Measurements from ENCODE around the gene PRLR.
"Not testable (repeated sequence)": the region's sequence is repeated elsewhere in the genome, so short reads cannot be mapped to it uniquely, and the experiment has no call there.

Gene PRLR

DNA sequence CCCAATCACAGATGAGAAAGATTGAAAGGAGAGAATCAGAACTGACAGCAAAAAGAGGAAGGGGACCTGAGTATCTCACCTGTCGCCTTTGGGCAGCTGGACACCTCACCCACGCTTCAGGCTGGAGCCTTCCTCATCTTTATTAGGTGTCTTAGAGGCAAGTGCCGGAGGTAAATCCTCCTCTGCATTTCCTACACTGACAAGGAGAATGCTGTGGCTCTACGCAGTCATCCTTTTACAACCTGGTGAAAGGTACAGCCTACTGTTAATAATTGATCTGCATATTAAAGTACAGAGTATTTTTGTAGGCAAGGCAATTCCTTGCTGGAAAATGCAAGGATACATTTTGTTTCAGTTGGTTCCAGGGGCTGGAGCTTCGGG lies 34.8 kb downstream of the PRLR start:
- no peak for DNase-seq (ENCODE audit: low spot score)

DNA sequence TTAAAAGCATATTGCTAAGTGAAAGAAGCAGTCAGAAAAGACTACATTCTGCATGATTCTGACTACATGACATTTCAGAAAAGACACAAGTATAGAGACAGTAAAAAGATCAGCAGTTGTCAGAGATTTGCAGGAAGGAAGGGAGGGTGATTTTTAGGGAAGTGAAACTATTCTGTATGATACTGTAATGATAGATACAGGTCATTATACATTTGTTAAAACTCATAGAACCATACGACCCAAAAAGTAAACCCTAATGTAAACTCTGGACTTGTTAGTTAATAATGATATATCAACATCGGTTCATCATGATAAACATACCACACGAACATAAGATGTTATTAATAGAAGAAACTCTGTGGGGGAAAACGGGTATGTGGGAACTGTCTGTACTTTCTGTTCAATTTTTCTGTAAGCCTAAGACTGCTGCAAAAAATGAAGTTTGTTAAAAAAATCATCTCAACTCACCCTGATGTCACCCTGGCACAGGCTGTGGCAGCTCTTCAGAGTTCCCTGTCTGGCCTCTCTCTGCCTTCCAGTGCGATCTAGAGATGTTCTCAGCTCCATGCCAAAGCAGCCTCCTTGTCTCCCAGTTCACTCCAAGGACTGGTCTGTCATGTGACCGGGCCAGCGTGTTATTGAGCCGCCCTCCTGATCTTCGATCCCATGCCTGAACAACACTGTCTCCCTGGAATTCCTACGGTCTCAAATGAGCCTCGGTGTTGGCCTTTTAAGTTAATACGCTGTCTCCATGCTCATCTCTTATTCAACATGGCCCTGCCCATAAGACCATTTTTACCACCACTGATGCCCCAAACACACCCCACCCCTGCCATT lies 35.4 kb downstream of the PRLR start:
- DNase-seq (ENCODE audit: low spot score), result no peak

DNA sequence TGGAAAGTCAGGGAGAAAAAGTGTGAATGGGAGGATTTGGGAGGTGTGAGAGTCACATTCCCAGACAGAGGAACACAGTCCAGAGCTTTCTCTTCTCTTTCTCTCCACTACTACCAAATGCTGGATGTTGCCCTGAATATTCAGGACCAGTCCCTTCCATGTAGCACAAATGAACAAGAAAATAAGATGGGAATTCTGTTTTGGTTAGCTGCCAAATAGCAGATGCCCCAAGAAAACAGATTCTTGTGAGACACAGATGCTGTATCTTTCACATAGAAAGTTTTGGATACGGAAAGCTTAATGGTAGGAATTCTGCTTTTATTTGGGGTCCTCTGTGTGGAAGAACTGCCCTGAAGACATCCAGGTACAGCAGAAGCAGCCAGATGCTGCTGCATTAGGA lies 37.8 kb downstream of the PRLR start:
- no peak for DNase-seq (ENCODE audit: low spot score)

DNA sequence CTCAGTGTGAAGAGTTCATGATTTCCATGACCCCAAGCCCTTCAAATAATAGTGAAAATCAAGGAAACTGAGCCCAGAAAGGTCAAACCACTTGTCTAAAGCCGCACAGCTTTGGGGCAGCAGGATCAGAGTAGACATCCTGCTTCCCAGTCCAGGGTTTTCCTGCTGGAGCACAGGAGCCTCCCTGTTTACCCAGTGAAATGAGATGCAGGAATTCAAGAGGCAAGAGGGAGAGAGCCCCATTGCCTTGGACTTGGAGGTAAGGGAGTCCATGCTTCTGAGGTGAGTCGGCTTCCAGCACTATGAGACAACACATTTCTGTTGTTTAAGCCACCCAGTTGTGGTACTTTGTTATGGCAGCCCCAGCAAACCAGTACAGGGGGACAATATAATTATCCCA lies 40.5 kb downstream of the PRLR start:
- not testable (repeated sequence) for DNase-seq (ENCODE audit: low spot score)

DNA sequence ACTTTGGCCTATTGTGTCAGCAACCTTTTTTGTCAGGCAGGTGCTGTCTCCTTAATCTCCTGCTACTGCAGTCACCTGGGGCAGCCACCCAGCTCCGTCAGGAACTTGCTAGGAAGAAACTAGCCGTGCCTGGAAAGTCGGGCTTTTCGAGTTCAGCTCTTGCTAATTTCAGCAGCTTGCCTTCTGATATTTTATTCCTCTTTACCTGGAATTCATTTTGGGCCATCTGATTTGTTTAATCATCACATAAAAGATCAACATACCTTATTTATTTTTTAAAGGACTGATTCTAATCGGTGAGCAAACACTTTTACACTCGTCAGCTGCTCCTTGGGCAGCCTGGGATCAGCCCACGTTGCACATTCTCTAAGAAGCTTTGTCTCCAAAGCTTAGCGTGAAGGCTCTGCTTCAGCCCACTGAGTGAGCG lies 42.2 kb downstream of the PRLR start:
- DNase-seq (ENCODE audit: low spot score), result no peak

DNA sequence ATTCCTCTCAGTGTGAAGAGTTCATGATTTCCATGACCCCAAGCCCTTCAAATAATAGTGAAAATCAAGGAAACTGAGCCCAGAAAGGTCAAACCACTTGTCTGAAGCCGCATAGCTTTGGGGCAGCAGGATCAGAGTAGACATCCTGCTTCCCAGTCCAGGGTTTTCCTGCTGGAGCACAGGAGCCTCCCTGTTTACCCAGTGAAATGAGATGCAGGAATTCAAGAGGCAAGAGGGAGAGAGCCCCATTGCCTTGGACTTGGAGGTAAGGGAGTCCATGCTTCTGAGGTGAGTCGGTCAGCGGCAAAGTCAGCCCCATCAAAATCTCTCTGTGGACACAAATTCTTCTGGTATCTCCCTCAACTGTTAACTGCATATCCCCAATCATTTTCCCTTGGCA lies 42.7 kb downstream of the PRLR start:
- DNase-seq (ENCODE audit: low spot score), result not testable (repeated sequence)

DNA sequence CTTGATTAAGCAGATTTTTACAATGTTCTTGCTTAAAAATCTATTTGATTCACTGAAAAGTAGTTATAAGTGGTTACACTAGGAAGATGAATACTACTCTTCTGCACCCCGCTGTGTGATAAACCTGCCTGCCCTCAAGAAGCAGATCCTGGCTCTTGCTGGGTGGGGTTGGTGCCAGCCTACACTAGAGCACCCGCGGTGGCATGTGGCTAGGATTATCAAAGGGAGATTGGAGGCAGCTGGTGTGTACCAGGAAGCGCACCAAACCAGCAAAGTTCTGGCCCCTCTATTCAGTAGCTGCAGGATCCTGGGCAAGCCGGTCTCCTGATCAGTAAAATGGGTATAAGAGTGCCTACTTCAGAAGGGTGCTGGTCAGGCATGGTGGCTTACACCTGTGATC lies 43.5 kb downstream of the PRLR start:
- no peak for DNase-seq (ENCODE audit: low spot score)

DNA sequence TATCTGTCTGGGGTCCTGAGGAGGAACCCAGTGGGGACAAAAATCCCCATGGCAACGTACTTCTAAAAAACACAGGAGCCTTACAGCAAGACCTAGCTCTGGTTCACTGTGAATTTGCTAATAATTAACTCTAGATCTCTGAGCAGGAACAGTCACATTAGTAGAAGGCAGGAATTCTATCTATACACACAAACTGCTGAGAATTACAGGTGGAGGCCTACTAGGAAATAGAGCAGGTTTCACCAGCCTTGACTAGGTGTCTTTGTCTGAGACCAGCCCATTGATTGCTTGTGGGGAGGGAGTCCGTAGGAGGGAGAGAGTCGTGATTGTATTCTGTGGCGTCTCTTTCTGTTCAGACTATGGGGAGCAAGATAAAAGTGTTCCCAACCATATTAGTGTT lies 44.8 kb downstream of the PRLR start:
- no peak for DNase-seq (ENCODE audit: low spot score)

DNA sequence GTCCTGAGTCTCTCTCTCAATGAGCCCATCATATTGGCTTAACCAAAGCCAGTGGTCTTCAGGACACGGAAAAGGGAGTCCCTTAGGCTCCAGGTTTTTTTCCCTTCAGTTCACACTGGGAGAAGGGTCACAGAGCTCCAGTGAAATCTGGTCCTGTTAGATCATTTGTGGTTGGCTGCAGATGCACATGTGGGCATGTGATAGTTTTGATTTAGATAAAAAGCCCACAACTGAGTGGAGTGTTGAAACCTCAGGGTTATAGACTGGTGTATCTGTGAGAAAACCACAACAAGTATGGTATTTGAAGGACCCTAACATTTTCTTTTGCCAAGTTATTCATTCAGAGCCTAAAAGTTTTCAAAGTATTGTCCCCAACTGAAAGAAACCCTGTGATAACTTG lies 46.7 kb downstream of the PRLR start:
- DNase-seq (ENCODE audit: low spot score), result no peak

DNA sequence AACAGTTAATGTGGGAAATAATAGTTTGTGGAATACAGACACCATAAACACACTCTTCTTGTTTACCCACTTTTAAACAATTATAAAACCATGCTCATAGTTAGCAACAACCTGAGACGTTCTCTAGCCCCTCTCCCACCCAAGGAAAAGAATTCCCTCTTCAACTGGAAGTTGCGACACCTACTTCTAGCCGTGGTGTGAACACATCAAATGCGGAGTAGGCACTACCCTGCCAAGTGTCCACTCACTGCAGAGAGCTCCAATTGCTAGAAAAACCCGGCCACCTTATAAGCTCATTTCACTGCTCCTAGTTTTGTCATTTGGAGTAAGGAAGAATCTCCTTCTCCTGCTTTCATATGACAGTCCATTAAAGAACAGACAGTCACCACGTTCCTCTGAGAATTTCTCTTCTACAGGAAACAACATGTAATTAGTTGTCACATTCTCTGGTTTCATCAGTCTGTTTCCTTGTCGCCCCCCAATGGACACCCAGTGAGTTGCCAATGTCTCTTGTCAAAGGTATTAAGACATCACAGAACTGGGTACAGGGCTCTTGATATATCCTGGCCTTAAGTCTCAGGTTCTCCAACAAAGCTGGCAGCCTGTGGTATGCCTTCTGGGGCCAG lies 47.3 kb downstream of the PRLR start:
- DNase-seq (ENCODE audit: low spot score), result peak; percentile 73

DNA sequence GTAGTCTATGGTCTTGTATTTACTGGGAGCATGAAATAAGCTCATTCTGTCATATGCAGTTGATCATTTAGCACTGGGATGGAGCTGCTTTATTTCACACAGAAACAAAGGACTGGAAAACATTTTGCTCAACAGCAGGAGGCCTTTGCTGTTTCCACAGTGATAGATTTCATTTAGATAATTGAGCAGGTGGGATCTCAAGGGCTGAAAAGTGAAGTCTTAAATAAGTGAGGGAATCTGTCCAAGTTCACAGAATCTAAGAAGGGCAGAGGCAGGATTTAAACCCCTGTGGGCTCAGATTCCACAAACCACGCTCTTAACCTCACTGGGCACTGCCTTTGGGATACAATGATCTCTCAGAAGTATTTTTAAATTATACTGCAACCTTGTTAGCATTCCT lies 47.8 kb downstream of the PRLR start:
- DNase-seq (ENCODE audit: low spot score), result no peak

DNA sequence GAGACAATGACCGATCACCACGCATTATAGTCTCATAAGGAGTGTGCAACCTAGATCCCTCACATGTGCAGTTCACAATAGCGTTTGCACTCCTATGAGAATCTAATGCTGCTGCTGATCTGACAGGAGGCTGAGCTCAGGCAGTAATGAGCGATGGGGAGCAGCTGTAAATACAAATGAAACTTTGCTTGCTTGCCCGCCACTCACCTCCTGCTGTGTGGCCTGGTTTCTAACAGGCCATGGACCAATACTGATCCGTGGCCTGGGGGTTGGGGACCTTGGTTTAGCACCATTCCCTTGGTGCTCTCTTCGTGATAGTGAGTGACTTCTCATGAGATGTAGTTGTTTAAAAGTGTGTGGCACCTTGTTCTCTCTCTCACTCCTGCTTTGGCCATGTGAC lies 50.2 kb downstream of the PRLR start:
- no peak for DNase-seq (ENCODE audit: low spot score)

DNA sequence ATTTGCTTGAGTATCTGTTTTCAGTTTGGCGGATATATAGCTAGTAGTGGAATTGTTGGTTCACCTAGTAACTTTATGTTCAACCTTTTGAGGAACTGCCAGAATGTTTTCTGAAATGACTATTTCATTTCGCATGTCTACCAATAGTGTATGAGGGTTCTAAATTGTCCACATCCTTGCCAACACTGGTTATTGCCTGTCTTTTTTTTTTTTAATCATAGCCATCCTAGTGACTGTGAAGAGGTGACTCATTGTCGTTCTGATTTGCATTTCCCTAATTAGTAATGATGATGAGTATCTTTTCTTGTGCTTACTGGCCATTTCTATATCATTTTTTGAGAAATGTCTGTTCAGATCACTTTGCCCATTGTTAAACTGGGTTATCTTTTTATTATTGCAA lies 52.5 kb downstream of the PRLR start:
- DNase-seq (ENCODE audit: low spot score), result no peak

DNA sequence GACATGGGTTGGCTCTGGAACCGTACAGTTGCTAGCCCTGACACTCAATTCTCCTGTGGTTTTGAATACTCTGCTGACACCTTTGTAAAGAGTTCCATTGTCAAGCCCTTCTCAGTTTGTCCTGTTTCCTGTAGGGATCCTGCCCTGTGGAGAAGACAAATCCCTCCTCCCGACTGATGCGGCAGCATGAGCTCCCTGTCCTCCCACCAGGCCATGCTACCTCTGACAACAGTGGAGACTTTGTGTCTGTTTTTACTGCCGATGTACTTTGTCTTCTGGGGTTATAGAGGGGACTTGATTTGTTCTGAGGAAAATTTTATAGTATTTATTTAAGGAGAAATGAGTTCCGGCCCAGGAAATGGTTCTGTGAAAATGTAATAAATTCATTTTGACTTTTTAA lies 57.8 kb downstream of the PRLR start:
- DNase-seq (ENCODE audit: low spot score), result no peak

DNA sequence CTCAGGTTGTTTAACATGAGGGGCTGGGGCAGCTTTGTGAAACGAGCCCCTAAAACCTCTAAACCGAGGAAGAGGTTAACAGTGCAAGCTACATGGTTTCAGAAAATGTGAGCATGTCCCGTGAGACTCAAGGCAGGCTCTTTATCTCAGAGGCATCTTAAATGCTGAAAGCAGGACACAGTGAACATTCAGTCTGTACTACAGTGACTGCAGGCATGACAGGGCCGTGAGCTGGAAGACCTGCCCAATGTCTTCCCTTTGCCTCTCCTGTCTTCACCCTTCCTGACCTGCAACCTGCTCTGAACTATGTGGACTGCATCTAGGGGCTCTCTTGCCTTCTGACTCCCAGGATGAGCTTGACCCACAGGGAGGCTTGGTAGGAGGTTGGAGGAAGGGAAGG lies 58.3 kb downstream of the PRLR start:
- no peak for DNase-seq (ENCODE audit: low spot score)

DNA sequence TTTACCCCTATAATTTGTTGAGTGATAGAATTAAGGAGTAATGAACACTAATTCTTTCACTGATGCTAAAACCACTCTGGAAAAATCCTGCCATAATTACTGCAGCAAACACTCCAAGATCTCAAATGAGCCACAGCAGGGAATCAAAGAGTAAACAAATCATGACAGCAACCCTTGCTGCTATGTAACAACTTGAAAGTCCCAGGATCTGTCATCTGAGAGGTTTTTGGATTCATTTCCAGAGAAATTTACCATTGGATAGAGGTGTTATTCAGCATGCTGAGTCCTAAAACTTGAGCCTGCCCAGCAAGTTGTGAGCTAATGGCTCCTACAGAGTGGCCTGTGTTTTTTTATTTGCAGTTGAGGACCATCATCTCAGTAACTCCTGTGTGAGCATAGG lies 59.2 kb downstream of the PRLR start:
- no peak for DNase-seq (ENCODE audit: low spot score)

DNA sequence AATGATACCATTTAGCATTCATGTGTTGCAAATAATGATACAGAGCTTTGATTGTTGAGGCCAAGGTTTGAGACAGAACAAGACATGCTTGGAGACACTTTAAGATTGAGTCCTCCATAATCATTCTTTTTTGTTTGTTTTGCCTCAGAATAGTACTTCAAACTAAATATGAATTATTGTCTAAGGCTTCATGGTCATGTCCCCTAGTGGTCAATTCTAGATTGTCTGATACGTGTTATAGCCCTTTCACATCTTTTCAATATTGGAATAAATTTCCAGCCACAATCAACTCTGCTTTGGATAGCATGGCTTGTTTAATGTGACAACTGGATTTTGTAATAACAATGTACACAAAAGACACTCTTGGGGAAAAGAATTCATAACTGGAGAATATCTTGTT lies 64.2 kb downstream of the PRLR start:
- DNase-seq (ENCODE audit: low spot score), result no peak

DNA sequence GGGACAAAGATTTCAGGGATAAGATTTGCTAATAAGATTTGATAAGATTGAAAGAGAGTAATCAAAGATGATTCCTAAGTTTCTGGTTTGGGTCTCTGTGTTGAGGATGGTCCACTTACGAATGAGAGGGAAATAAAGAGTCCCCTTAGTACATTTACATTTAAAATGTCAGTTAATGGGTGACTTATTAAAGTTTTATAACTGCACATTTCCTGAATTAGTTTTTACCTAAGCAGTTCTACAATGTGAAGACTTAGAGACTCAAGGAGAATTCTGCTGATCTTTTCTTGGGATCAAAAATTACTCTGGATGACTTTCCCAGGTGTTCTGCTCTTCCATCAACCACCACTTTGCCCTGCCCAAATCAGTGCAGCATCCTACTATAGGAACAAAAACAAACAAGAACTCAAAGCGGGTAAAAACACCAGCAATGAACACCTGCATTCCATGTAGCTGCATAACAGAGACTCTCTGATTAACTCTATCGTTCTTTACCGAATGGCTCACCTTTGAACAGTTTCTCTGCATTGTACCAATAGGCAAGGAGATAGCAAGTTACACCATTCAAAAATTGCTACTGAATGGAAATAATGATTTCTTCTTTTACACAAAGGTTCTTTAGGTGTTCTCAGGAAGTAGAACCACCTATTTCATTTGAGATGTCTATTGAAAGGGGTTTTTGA lies 65.3 kb downstream of the PRLR start:
- no peak for DNase-seq (ENCODE audit: low spot score)

DNA sequence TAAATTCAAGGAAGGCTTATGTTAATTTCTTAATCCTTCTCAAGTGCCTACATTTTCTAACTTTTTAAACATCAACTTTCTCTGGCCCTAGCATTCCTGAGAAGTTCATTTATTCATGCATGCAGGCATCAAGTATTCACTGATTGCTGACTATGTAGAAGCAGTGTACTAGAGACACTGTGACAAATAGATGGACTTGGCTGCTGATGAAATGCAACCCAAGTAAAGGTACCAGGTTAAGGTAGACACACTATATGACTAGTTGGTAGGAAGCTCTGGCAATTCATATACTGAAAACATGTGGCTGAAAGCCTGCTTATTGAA lies 66.6 kb downstream of the PRLR start:
- no peak for DNase-seq (ENCODE audit: low spot score)

DNA sequence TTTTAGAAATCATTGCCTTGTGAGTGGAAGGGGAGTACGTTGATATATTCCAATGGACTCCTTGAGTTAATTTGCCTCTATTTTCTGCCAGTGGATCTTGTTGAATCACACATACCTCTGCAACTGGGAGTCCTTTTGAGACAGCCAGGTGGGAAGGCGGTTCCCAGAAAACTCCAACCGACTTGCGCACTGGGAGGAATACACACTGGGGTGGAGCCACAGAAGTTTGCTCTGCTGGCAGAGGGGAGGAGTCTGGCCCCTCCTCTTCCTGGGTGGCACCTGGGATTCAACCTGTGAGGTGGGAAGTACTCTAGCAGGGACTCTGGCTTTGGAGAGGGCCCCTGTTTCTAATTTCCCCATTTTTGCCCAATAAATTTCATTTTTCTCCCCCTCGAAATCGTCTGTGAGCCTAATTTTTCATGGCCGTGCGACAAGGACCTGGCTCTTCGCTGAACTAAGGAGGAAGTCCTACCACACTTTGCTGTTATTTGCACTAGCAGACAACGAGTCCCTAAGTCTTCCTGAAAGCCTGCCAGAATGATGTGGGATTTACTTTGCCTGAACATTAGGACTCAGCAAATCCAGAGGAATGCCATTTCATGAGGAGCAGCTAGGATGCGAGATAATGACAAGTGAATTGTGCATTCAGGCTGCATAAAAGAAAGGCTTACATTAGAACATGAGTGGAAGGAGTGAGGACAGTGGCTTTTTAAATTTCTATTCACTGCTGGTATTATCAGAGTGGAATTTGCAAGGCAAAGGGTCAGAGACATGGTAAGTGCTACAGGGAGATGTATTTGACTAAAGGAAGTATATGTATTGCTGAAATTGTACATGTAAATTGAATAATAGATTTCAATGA lies 67.2 kb downstream of the PRLR start:
- no peak for DNase-seq (ENCODE audit: low spot score)

DNA sequence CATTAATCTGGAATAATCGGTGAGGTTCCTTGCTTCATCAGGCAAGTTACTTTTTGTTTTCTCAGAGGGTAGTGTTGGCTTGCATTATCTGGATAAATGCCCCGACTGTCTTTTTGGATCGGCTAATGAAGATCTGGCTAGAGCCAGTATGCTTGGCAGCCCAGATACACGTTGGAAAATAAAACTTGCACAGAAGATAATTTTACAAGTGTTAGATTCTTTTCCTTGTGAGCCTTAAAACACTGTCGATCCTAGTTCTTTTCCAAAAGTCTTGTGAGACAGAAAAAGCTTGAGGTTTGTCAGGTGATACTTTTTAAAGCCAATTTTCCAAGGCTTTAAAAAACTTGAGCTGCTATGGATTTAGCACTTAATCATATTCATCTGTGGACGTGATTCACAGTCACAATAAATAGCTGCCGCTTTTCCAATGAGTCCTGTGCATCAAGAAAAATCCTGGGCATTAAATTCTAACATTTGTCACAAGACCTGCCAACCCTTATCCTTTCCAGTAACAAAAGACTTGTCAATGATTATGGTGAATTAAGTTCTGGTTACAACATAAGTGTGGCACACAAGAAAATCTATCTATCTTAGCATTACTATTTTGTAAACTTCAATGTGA lies 68.5 kb downstream of the PRLR start:
- DNase-seq (ENCODE audit: low spot score), result peak; percentile 11

DNA sequence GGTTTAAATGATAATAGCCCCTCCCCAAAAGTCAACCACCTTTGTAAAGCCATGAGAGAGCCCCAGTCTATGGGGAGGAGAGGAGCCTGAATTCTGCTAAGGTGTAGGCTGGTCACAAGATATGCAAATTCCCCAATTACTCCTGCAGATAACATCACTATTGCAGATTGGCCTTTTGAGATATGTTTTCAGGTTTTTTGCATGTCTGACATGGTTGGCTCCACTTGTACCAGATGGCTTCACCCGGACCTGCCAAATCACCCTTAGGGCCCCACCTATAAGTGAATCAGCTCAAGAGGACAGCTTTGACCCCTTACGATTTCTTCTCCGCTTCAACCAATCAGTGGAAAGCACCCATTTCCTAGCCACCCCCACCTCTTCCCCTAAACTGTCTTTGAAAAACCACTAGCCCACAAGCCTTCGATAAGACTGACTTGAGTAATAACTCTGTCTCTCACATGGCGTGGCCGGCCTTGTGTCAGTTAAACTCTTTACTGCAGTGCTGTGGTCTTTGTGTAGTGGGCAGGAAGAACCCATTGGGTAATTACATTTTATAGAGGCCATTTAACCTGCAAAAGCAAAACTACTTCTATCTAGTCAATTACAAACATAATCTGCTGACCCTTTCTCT lies 69.7 kb downstream of the PRLR start:
- no peak for DNase-seq (ENCODE audit: low spot score)
